GM21423 (cell line): ENCODE results near the gene FMN1.

ENCODE experiments used
- ATAC-seq: cut with Tn5 transposase; IDR thresholded peaks from one replicate; pipeline ENCODE4 v1.9.1; 2021; ENCODE audit warnings: mild to moderate bottlenecking, moderate library complexity; ENCODE audit not compliant: unreplicated experiment

Gene FMN1

GRCh38 chr15:33194704-33195670 is at the start of gene FMN1:
Gene FMN1 (minus strand): TSS chr15:33194714. CDS start chr15:33154914, 39,800 bp downstream.
- peak; percentile 99 for ATAC-seq

- no peak for ATAC-seq
These were observed 49.4 kb upstream of the FMN1 start for GRCh38 chr15:33243869-33244268.

- no peak for ATAC-seq
These were observed 48.9 kb upstream of the FMN1 start for GRCh38 chr15:33243393-33243792.

GRCh38 chr15:33242669-33243191 is 48.2 kb upstream of the FMN1 start:
- no peak for ATAC-seq

- no peak for ATAC-seq
These were observed 47.7 kb upstream of the FMN1 start for GRCh38 chr15:33242165-33242564.

GRCh38 chr15:33236841-33237509 is 42.5 kb upstream of the FMN1 start:
- ATAC-seq = no peak

GRCh38 chr15:33234020-33234461 is 39.5 kb upstream of the FMN1 start:
- no peak for ATAC-seq

- ATAC-seq = peak; percentile 89
These were observed 32.2 kb upstream of the FMN1 start for GRCh38 chr15:33226559-33227181.

GRCh38 chr15:33218071-33218491 is 23.6 kb upstream of the FMN1 start:
- ATAC-seq = no peak

GRCh38 chr15:33215941-33216872 is 21.7 kb upstream of the FMN1 start:
- no peak for ATAC-seq

GRCh38 chr15:33211176-33211808 is 16.8 kb upstream of the FMN1 start:
- ATAC-seq = no peak

- no peak for ATAC-seq
These were observed 15.3 kb upstream of the FMN1 start for GRCh38 chr15:33209575-33210481.

GRCh38 chr15:33207646-33208045 is 13.1 kb upstream of the FMN1 start:
- ATAC-seq = no peak

GRCh38 chr15:33206366-33206765 is 11.9 kb upstream of the FMN1 start:
- no peak for ATAC-seq

GRCh38 chr15:33204926-33205325 is 10.4 kb upstream of the FMN1 start:
- ATAC-seq = no peak

GRCh38 chr15:33204087-33204486 is 9.6 kb upstream of the FMN1 start:
- no peak for ATAC-seq

GRCh38 chr15:33201491-33202231 is 7.1 kb upstream of the FMN1 start:
- ATAC-seq = peak; percentile 83

- no peak for ATAC-seq
These were observed 6.4 kb upstream of the FMN1 start for GRCh38 chr15:33200903-33201302.
